Uterus (tissue), 4 donors: Measurements from ENCODE around the gene CPNE4. TPM values are rescaled to one million over a fixed set of nuclear protein-coding genes. Genes with fewer than 3 reads are reported as not detected.

ENCODE experiments used
- DNase-seq, 2 donors: peaks; one replicate each; pipeline ENCODE4 v3.0.0-alpha.2; 2019 to 2020
- H3K27ac ChIP-seq, 2 donors: fragments of 200-600 bp; sonication (generic); 1 replicate in 1 of 2; 2 replicates in 1 of 2; pipeline ENCODE4 v1.5.1; 2016 to 2018
- H3K27me3 ChIP-seq, 2 donors: fragments of 200-600 bp; sonication (generic); one replicate each; pipeline ENCODE4 v1.5.1; 2018 to 2019; ENCODE audit warnings: control low read depth in 1 of 2
- H3K36me3 ChIP-seq, 2 donors: fragments of 200-600 bp; sonication (generic); one replicate each; pipeline ENCODE4 v1.5.1; 2019; ENCODE audit warnings: control low read depth in 1 of 2
- H3K4me1 ChIP-seq, 2 donors: fragments of 200-600 bp; sonication (generic); one replicate each; pipeline ENCODE4 v1.5.1; 2018 to 2019; ENCODE audit warnings: control low read depth in 1 of 2
- H3K4me3 ChIP-seq, 2 donors: fragments of 200-600 bp; sonication (generic); 1 replicate in 1 of 2; 2 replicates in 1 of 2; pipeline ENCODE4 v1.5.1; 2018 to 2019; ENCODE audit warnings: mild to moderate bottlenecking in 1 of 2
- H3K9me3 ChIP-seq, 2 donors: fragments of 200-600 bp; sonication (generic); one replicate each; pipeline ENCODE4 v1.5.1; 2019; ENCODE audit warnings: control low read depth in 1 of 2
- CTCF ChIP-seq, 4 experiments: fragments of 200-600 bp in 2 of 4; fragments of 450-650 bp in 2 of 4; sonication (generic) in 2 of 4; IDR thresholded peaks; one replicate each; pipeline ENCODE4 v1.5.1; 2016 to 2019; ENCODE audit warnings: antibody characterized with exemption in 4 of 4, mild to moderate bottlenecking in 2 of 4, moderate library complexity in 1 of 4
- POLR2A ChIP-seq, 2 donors: fragments of 450-650 bp; IDR thresholded peaks; one replicate each; pipeline ENCODE4 v1.6.1; 2016; ENCODE audit warnings: antibody characterized with exemption in 2 of 2, mild to moderate bottlenecking in 1 of 2, moderate library complexity in 1 of 2
- intact Hi-C: fragments of 100-400 bp; cut with DNase I; formaldehyde crosslinking; loops from one replicate; pipeline ENCODE4 v1.15.1; 2023; ENCODE audit warnings: low total_unique reads
- total RNA-seq, 4 donors: library from RNA; depleted of rRNA in 3 of 4; stranded (reverse); fragments of >200 nt in 3 of 4; gene quantifications; one replicate each; pipeline versions ENCODE4 v1.1.0 to v1.2.4, GENCODE V29; 2014 to 2023
- donor health status: DM: yes; HTN: yes; CAD: no.

Gene CPNE4
- total RNA-seq, 4 donors from 2014 or later, result 0.35 TPM; not detected in 3

GRCh38 chr3:131708241-131708640, 326.6 kb downstream of the CPNE4 start:
- H3K36me3 ChIP-seq, result no peaks in the 10 kb centered on the region
- no peak overlapping the region for H3K27ac ChIP-seq
- no peaks in the 10 kb centered on the region for H3K4me1 ChIP-seq
- H3K4me3 ChIP-seq, result no peak overlapping the region
- intact Hi-C loops, result no loop called here
- H3K27me3 ChIP-seq, result no peaks in the 10 kb centered on the region
- no peak for TF ChIP-seq POLR2A (IDR thresholded peaks at IDR 0.05)
- TF ChIP-seq CTCF (IDR thresholded peaks at IDR 0.05), result no peak
- DNase-seq, result no peak
- H3K9me3 ChIP-seq, result no peaks in the 10 kb centered on the region

- Histone ChIP-seq H3K9me3 (no peaks in the 10 kb centered on the region), H3K27ac (no peak overlapping the region), H3K4me1 (no peaks in the 10 kb centered on the region), H3K36me3 (no peaks in the 10 kb centered on the region), H3K27me3 (no peaks in the 10 kb centered on the region), H3K4me3 (no peak overlapping the region)
- no peak for DNase-seq
- intact Hi-C loops, result no loop called here
- no peak for TF ChIP-seq CTCF (IDR thresholded peaks at IDR 0.05)
- no peak for TF ChIP-seq POLR2A (IDR thresholded peaks at IDR 0.05)
Observed at GRCh38 chr3:131705558-131706051, 329.2 kb downstream of the CPNE4 start.

- H3K36me3 ChIP-seq, result no peaks in the 10 kb centered on the region
- H3K27ac ChIP-seq, result no peak overlapping the region
- H3K27me3 ChIP-seq, result no peaks in the 10 kb centered on the region
- TF ChIP-seq CTCF (IDR thresholded peaks at IDR 0.05), result no peak
- no peak for TF ChIP-seq POLR2A (IDR thresholded peaks at IDR 0.05)
- no peak for DNase-seq
- no peaks in the 10 kb centered on the region for H3K9me3 ChIP-seq
- H3K4me1 ChIP-seq, result no peaks in the 10 kb centered on the region
- no peak overlapping the region for H3K4me3 ChIP-seq
- intact Hi-C loops, result no loop called here
Observed at GRCh38 chr3:131705099-131705498, 329.7 kb downstream of the CPNE4 start.

- no peak overlapping the region for H3K27ac ChIP-seq
- intact Hi-C loops, result no loop called here
- H3K4me1 ChIP-seq, result no peaks in the 10 kb centered on the region
- H3K36me3 ChIP-seq, result no peaks in the 10 kb centered on the region
- no peak overlapping the region for H3K4me3 ChIP-seq
- TF ChIP-seq POLR2A (IDR thresholded peaks at IDR 0.05), result no peak
- TF ChIP-seq CTCF (IDR thresholded peaks at IDR 0.05), result no peak
- H3K9me3 ChIP-seq, result no peaks in the 10 kb centered on the region
- no peaks in the 10 kb centered on the region for H3K27me3 ChIP-seq
- no peak for DNase-seq
Observed at GRCh38 chr3:131704098-131704497, 330.7 kb downstream of the CPNE4 start.

GRCh38 chr3:131702146-131702545, 332.7 kb downstream of the CPNE4 start:
- H3K27me3 ChIP-seq, result no peaks in the 10 kb centered on the region
- no peak overlapping the region for H3K27ac ChIP-seq
- no peaks in the 10 kb centered on the region for H3K4me1 ChIP-seq
- intact Hi-C loops, result no loop called here
- H3K36me3 ChIP-seq, result no peaks in the 10 kb centered on the region
- no peak overlapping the region for H3K4me3 ChIP-seq
- no peaks in the 10 kb centered on the region for H3K9me3 ChIP-seq
- DNase-seq, result no peak
- no peak for TF ChIP-seq CTCF (IDR thresholded peaks at IDR 0.05)
- TF ChIP-seq POLR2A (IDR thresholded peaks at IDR 0.05), result no peak
